KOPT-K1 (cell line): ENCODE results near the gene ZIC1.

ENCODE experiments used
- H3K27ac ChIP-seq: fragments of 200-600 bp; sonication (generic); 2 replicates; pipeline ENCODE4 v1.5.1; 2016; ENCODE audit warnings: antibody characterized with exemption, mild to moderate bottlenecking, low read depth, low read length; ENCODE audit not compliant: poor library complexity, severe bottlenecking
- H3K36me3 ChIP-seq: fragments of 200-600 bp; sonication (generic); 2 replicates; pipeline ENCODE4 v1.5.1; 2017; ENCODE audit warnings: antibody characterized with exemption, mild to moderate bottlenecking, low read length, moderate library complexity; ENCODE audit not compliant: insufficient read depth
- H3K9me3 ChIP-seq: fragments of 200-600 bp; sonication (generic); 2 replicates; pipeline ENCODE4 v1.5.1; 2017; ENCODE audit warnings: antibody characterized with exemption, low read length, mild to moderate bottlenecking; ENCODE audit not compliant: insufficient read depth, poor library complexity, severe bottlenecking

Gene ZIC1

DNA sequence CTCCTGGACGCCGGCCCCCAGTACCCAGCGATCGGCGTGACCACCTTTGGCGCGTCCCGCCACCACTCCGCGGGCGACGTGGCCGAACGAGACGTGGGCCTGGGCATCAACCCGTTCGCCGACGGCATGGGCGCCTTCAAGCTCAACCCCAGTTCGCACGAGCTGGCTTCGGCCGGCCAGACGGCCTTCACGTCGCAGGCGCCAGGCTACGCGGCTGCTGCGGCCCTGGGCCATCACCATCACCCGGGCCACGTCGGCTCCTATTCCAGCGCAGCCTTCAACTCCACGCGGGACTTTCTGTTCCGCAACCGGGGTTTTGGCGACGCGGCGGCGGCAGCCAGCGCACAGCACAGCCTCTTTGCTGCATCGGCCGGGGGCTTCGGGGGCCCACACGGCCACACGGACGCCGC, 956 bp downstream of the ZIC1 start:
- no peak overlapping the region for H3K27ac ChIP-seq
- H3K36me3 ChIP-seq = no peaks in the 10 kb centered on the region
- peaks cover 24% of the 10 kb centered on the region for H3K9me3 ChIP-seq

- Histone ChIP-seq H3K9me3 (peaks cover 24% of the 10 kb centered on the region), H3K36me3 (no peaks in the 10 kb centered on the region), H3K27ac (no peak overlapping the region)
Observed at GRCh38 chr3:147410526-147411237, 1.5 kb downstream of the ZIC1 start.

GRCh38 chr3:147411238-147411814, 2.2 kb downstream of the ZIC1 start:
- H3K9me3 ChIP-seq = peaks cover 24% of the 10 kb centered on the region
- no peaks in the 10 kb centered on the region for H3K36me3 ChIP-seq
- H3K27ac ChIP-seq = no peak overlapping the region

GRCh38 chr3:147411815-147412241, 2.7 kb downstream of the ZIC1 start:
- Histone ChIP-seq H3K27ac (no peak overlapping the region), H3K36me3 (no peaks in the 10 kb centered on the region), H3K9me3 (peaks cover 19% of the 10 kb centered on the region)

DNA sequence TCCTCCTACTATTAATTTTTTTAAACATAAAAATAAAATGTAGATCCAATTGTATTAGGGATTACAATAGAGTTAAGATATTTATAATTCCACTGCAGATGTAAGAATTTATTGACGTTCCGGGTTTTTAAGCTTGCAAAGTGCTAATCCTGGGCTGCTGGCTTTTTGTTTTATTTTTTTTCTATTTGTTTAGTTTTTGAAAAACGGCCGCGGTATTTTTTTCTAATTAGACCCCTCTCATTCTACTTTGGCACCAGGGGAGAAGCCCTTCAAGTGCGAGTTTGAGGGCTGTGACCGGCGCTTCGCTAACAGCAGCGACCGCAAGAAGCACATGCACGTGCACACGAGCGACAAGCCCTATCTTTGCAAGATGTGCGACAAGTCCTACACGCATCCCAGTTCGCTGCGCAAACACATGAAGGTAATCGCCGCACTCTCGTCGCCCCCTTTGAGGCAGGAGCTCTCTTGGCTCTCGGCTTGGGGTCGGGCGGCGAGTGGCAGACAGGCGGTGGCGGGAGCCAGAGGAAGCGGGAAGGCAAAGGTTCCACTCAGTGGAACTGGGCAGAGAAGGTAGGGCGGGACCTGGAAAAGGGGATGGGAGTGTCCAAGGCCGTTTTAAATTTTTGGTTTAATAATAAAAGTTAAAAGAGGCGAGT, 3.2 kb downstream of the ZIC1 start:
- H3K36me3 ChIP-seq = no peaks in the 10 kb centered on the region
- no peak overlapping the region for H3K27ac ChIP-seq

GRCh38 chr3:147412917-147413685, 3.9 kb downstream of the ZIC1 start:
- Histone ChIP-seq H3K9me3 (peaks cover 12% of the 10 kb centered on the region), H3K27ac (no peak overlapping the region), H3K36me3 (no peaks in the 10 kb centered on the region)

More for the DNA sequence above, 3.2 kb downstream of the ZIC1 start:
- peaks cover 14% of the 10 kb centered on the region for H3K9me3 ChIP-seq

DNA sequence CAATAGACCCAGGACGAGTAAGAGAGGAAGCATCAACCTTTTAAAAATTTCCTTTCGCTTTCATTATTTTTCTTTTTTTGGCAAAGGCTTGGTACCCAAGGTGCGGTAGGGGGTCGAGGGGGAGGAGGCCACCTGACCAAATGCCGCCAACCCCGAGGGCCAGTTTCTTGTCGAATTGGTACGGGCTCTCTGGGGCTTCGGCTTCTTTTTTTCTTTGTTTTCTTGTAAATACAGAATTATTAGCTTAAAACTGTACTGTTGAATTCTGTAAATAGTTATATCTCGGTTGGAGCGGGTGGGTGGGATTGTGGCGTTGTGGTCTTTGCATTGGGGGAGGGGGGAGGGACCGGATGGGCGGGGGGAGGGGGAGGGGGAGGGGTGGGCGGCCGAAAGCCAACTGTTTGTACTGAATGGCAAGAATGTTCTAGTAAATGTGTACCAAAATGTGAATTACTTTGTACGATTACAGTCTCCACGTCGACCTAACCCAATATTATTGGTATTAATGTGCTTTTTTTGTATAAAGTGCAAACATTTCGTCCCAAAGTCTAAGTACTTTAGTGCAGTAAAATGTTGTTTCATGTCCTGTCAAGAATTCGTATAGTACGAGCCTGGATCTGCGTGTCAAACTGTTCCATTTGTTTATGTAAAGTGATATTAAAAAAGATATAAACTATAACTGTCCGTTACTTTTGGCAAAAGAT, 4.7 kb downstream of the ZIC1 start:
- H3K9me3 ChIP-seq = peaks cover 12% of the 10 kb centered on the region
- no peak overlapping the region for H3K27ac ChIP-seq
- no peaks in the 10 kb centered on the region for H3K36me3 ChIP-seq

- Histone ChIP-seq H3K36me3 (no peaks in the 10 kb centered on the region), H3K9me3 (peaks cover 12% of the 10 kb centered on the region), H3K27ac (no peak overlapping the region)
Observed at GRCh38 chr3:147414390-147415138, 5.4 kb downstream of the ZIC1 start.

DNA sequence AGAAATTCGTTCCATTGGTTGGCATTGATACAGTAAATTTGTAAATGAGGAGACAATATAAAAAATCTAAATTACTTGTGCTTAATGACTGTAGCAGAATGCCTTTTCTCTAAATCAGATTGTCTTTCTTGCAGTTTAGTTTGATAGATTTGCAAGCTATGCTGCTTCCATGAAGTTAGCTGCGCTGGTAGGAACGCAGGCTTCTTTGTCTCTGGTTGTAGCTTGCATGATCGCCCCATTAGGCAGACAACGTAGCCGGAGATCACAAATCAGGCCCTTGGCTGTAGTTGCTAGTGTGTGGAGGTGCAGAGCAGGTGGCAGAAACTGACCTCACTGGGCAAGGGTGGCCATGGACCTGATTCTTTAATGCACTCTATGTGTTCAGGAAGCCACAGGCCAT, 6.1 kb downstream of the ZIC1 start:
- Histone ChIP-seq H3K9me3 (peaks cover 9% of the 10 kb centered on the region), H3K27ac (no peak overlapping the region), H3K36me3 (no peaks in the 10 kb centered on the region)

DNA sequence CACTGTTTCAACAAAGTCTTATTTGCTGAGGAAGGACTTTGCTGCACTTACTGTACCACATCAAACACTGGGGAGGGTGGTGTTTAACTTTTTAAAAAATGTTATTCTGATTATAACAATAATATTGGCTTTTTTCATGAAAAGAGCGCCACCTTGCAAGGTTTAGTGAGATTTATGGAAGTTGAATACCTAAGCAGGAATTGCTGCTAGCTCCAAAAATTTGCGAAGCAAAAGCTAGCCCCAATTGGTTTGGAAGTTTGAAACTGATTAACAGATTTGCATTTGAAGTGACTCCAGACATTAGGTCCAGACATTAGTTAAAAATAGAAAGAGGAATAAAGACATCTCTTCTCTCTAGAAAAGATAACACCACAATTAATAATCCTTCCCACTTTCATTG, 6.7 kb downstream of the ZIC1 start:
- Histone ChIP-seq H3K36me3 (no peaks in the 10 kb centered on the region), H3K27ac (no peak overlapping the region), H3K9me3 (peaks cover 5% of the 10 kb centered on the region)

- Histone ChIP-seq H3K36me3 (no peaks in the 10 kb centered on the region), H3K9me3 (peaks cover 10% of the 10 kb centered on the region), H3K27ac (no peak overlapping the region)
Observed at GRCh38 chr3:147416931-147417330, 7.8 kb downstream of the ZIC1 start.

DNA sequence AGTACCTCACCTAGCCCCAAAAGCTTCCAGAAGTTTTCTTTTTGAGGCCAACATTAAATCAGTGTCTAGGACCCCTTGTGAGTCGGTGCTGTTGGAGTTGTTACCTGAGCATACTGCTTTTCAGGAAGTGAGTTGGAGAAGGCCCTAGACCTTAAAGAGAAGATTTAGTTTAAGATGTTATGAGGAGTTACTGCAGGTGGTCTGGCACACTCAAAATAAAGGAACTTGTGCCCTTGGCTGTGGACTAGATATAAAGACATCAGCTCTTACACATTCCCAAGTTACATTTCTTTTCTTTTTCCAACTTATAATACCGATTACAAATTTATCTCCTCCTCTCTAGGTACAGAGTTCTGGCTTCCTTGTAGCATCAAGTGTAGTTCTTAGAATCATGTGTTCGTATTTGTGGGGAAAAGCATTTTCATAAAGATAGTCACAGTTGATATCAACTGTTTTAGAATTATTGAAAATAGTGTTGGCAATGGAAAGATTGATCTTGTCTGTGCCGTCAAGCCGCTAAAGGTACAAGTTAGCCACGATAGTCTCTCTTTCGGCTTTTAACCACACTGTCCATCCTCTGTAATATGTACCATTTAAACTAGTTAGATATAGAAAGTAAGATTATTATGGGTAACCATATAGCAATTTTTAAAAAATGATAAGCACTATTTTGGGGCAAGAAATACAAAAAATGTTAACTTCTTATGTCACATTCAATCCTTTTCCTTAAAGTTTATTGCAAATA, 8.6 kb downstream of the ZIC1 start:
- H3K9me3 ChIP-seq = peaks cover 10% of the 10 kb centered on the region
- no peaks in the 10 kb centered on the region for H3K36me3 ChIP-seq
- no peak overlapping the region for H3K27ac ChIP-seq

DNA sequence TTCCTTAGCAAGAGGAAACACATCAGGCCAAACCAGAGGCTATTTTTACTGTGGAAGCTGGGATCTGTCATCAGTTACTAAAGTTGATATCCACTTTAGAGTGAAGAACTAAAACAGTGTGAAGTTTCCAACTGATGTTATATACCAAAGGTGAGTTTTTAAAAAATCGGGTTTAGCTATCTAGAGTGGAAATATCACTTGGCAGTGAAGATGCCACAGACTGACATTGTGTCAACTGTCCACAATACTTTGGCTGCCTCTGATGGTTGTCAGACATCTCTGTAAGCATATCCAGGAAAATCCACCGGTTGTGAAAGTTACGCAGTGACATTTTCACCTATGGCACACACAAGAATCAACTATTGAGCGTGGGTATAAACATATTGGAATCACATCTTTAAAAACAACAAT, 9.2 kb downstream of the ZIC1 start:
- no peaks in the 10 kb centered on the region for H3K36me3 ChIP-seq
- H3K9me3 ChIP-seq = peaks cover 10% of the 10 kb centered on the region
- H3K27ac ChIP-seq = no peak overlapping the region
